Nephron progenitor cell (in vitro differentiated cells): ENCODE measurements around the gene OR4N2.
"Not testable (repeated sequence)": the region's sequence is repeated elsewhere in the genome, so short reads cannot be mapped to it uniquely, and the experiment has no call there.

ENCODE experiments used
- DNase-seq: peaks from one replicate; pipeline ENCODE4 v3.0.0; 2021
- H3K27ac Mint-ChIP-seq: 2 replicates; pipeline ENCODE4 v1.8.0; 2021; ENCODE audit warnings: mild to moderate bottlenecking, moderate library complexity, mixed read lengths
- H3K27me3 Mint-ChIP-seq: 2 replicates; pipeline ENCODE4 v1.8.0; 2021; ENCODE audit warnings: mild to moderate bottlenecking, low read depth, mixed read lengths; ENCODE audit not compliant: poor library complexity
- H3K36me3 Mint-ChIP-seq: 2 replicates; pipeline ENCODE4 v1.8.0; 2021; ENCODE audit warnings: low read depth, mixed read lengths
- H3K4me1 Mint-ChIP-seq: 2 replicates; pipeline ENCODE4 v1.8.0; 2021; ENCODE audit warnings: mixed read lengths
- H3K4me3 Mint-ChIP-seq: 2 replicates; pipeline ENCODE4 v1.8.0; 2021; ENCODE audit warnings: mild to moderate bottlenecking, moderate library complexity, mixed read lengths
- H3K9me3 Mint-ChIP-seq: 2 replicates; pipeline ENCODE4 v1.8.0; 2021; ENCODE audit warnings: mild to moderate bottlenecking, moderate library complexity, mixed read lengths
- CTCF ChIP-seq: fragments of 200-600 bp; sonication (generic); IDR thresholded peaks from 2 replicates; pipeline ENCODE4 v1.5.0; 2021; ENCODE audit warnings: antibody characterized with exemption

Gene OR4N2

GRCh38 chr14:19799880-19800279, 3.7 kb upstream of the OR4N2 start:
- Mint-ChIP-seq H3K4me1 (no peaks in the 10 kb centered on the region), H3K4me3 (no peak overlapping the region), H3K9me3 (peaks cover 46% of the 10 kb centered on the region), H3K27me3 (no peaks in the 10 kb centered on the region), H3K36me3 (no peaks in the 10 kb centered on the region), H3K27ac (no peak overlapping the region)
- no peak for DNase-seq
- no peak for TF ChIP-seq CTCF

- H3K27me3 Mint-ChIP-seq = no peaks in the 10 kb centered on the region
- no peaks in the 10 kb centered on the region for H3K36me3 Mint-ChIP-seq
- H3K4me1 Mint-ChIP-seq = no peaks in the 10 kb centered on the region
- H3K9me3 Mint-ChIP-seq = peaks cover 46% of the 10 kb centered on the region
- H3K27ac Mint-ChIP-seq = no peak overlapping the region
- no peak overlapping the region for H3K4me3 Mint-ChIP-seq
- no peak for DNase-seq
- no peak for TF ChIP-seq CTCF
These were observed 3.1 kb upstream of the OR4N2 start for GRCh38 chr14:19800282-19801117.

GRCh38 chr14:19801118-19801464, 2.5 kb upstream of the OR4N2 start:
- no peak overlapping the region for H3K27ac Mint-ChIP-seq
- H3K27me3 Mint-ChIP-seq = no peaks in the 10 kb centered on the region
- no peak overlapping the region for H3K4me3 Mint-ChIP-seq
- H3K9me3 Mint-ChIP-seq = peaks cover 46% of the 10 kb centered on the region
- DNase-seq = no peak
- TF ChIP-seq CTCF = no peak
- no peaks in the 10 kb centered on the region for H3K4me1 Mint-ChIP-seq
- no peaks in the 10 kb centered on the region for H3K36me3 Mint-ChIP-seq

- H3K27me3 Mint-ChIP-seq, H3K4me1 Mint-ChIP-seq, H3K4me3 Mint-ChIP-seq, H3K36me3 Mint-ChIP-seq, DNase-seq, H3K27ac Mint-ChIP-seq: not testable (repeated sequence)
- peaks cover 20% of the 10 kb centered on the region for H3K9me3 Mint-ChIP-seq
These were observed 9.8 kb downstream of the OR4N2 start for GRCh38 chr14:19813171-19813920.

- H3K27me3 Mint-ChIP-seq, DNase-seq, H3K4me3 Mint-ChIP-seq, H3K4me1 Mint-ChIP-seq, H3K36me3 Mint-ChIP-seq, H3K27ac Mint-ChIP-seq, H3K9me3 Mint-ChIP-seq: not testable (repeated sequence)
These were observed 16.3 kb downstream of the OR4N2 start for GRCh38 chr14:19819879-19820278.

GRCh38 chr14:19821016-19821415, 17.4 kb downstream of the OR4N2 start:
- H3K4me1 Mint-ChIP-seq, DNase-seq, H3K4me3 Mint-ChIP-seq, H3K36me3 Mint-ChIP-seq, H3K27ac Mint-ChIP-seq, H3K27me3 Mint-ChIP-seq, H3K9me3 Mint-ChIP-seq: not testable (repeated sequence)

GRCh38 chr14:19823178-19823577, 19.6 kb downstream of the OR4N2 start:
- Mint-ChIP-seq H3K4me3 (no peak overlapping the region), H3K4me1 (no peaks in the 10 kb centered on the region), H3K27ac (no peak overlapping the region), H3K27me3 (peaks cover 3% of the 10 kb centered on the region), H3K36me3 (no peaks in the 10 kb centered on the region), H3K9me3 (no peaks in the 10 kb centered on the region)
- no peak for TF ChIP-seq CTCF
- no peak for DNase-seq
